Right kidney (tissue), 1 donor: ENCODE results near the gene CEP63.

Source experiments
- DNase-seq: peaks from one replicate; pipeline ENCODE4 v3.0.0-alpha.2; 2016

The CEP63 gene

DNA sequence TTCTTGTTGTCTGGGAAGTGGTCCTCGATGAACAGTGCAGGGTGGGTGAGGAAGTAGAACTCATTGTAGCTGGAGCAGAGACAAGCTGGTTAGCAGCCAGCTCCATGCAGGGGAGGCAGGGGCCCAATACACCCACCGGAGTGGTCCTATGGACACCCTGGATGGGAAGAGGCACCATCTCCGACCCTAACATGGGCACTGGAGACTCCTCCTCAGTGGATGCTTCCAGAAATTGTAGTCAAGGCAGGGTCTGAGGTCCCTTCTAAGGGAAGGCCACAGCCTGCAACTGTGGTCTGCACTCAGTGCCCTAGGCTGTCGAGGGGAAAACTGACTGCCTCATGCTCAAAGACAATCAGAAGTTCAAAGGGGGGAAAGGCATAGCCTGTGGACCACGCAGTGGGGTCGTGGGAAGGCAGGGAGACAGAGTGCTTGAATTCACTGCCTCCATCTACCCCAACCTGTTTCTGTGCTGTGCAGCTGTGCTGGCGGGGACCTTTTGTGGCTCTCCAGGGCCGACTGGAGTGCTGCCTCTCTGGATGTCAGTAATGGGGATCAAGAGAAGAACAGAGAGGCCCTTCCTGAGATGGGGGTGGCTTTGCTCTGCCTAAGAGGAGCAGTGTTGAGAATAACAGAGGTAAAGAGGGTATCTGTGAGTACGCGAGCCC, 123.0 kb downstream of the CEP63 start:
- no peak for DNase-seq

- no peak for DNase-seq
Measured at GRCh38 chr3:134609821-134610431, 124.1 kb downstream of the CEP63 start.

- no peak for DNase-seq
Measured at GRCh38 chr3:134610432-134611385, 124.9 kb downstream of the CEP63 start.

DNA sequence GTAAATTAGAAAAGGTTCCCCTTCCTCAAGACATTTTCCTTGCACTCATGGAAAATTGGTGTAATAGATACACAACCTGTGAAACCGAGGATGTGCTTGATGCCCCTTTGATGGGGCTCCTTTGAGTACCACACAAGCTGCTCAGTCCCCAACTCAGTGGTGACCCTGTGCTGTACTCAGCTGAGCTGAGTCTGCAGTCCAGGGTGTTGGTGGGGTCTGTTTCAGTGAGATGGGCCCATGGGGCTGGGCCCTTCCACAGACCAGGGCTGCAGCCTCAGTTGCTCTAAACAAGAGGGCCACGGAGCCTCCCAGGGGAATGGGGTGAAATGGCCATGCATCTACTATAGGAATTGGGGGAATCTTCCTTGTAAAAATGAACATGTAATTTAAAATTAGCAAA, 125.7 kb downstream of the CEP63 start:
- no peak for DNase-seq

GRCh38 chr3:134613006-134613520, 127.2 kb downstream of the CEP63 start:
- no peak for DNase-seq

DNA sequence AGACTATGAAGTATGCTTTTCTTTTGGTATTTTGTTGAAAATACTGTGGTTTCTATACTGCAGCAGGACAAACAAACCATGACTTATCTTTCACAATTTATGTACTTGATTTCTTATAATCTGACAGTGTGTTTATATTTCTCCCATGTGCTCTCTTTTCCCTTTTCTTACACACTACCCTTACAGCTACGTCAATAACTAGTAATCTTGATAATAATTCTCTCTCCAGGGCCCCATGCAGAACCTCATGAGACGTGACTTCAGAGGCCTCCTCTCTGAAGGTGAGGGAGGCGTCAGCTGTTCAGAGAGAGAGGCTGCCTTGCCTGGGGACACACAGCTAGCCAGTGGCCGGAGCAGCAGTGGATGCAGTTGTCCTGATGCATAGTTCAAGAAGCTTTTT, 129.1 kb downstream of the CEP63 start:
- no peak for DNase-seq

- DNase-seq = no peak
Measured at GRCh38 chr3:134615743-134616142, 129.9 kb downstream of the CEP63 start.

GRCh38 chr3:134617608-134618477, 132.0 kb downstream of the CEP63 start:
- no peak for DNase-seq

DNA sequence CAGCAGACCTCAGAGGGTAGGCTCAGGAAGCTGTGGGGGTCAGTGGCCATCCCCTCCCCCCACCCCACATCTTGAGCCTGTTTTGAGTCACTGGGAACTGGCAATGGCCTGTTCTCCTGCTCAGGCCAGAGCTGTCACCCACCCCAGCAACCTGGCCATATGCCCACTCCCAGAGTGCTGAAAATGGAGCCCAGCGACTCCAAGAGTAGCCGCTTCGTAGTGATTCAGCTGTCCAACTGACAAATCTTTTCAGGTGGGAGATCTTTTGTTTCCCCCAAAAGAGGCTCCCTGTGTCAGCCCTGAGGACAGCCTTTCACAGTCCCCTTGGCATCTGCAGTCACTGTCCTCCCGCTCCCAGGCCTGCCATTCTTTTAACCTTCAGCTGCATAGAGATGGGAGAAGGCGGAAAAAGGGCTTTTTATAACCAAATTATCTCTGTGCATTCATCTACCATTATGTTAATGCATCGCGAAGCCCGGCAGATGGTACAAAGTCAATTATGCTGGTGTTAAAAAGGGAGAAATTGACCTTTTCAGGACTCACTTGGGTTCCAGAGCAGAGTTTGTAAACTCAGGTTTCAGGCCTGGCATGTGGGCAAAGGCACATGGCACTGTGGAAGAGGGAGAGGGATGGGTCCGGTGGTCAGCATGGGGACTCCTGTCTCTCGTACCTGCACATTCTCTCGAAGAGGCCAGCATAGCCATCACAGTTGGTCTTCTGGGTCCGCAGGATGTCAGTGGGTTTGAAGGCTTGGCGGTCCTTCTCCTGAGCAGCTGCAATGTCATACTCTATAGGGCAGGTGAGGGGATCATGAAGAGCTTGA, 132.8 kb downstream of the CEP63 start:
- DNase-seq = no peak

GRCh38 chr3:134619301-134619615, 133.4 kb downstream of the CEP63 start:
- no peak for DNase-seq

DNA sequence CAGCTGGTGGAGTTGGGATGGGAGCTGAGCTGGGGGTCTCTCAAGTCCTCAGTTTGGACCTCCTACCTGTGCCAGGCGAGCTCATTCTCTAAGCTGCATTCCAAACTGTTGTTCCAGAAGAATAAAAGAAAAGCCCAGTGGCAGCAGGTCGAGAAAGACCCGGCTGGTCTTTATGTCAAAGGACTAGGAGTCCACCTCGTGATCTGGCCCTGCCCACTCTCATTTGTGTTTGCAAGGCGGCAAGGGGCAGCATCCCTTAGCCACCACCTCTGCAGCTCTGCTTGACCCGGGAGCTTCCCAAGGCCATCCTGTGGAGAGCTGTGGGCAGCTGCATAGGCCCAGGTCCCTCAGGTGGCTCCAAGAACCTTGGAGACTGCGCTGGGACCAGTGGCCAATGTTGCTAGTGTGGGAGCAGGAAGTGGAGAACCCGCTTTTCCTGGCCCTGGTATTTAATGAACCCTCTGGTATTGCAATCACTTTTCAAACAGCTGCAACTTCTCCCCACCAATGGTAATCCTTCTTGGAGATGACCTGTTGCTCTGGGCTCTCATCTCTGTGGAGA, 134.1 kb downstream of the CEP63 start:
- DNase-seq = no peak

GRCh38 chr3:134620476-134621115, 134.7 kb downstream of the CEP63 start:
- DNase-seq = no peak

- no peak for DNase-seq
Measured at GRCh38 chr3:134621854-134622253, 136.0 kb downstream of the CEP63 start.

GRCh38 chr3:134622806-134623365, 137.0 kb downstream of the CEP63 start:
- no peak for DNase-seq

GRCh38 chr3:134623615-134624245, 137.9 kb downstream of the CEP63 start:
- no peak for DNase-seq
